MCF 10A (cell line): ENCODE measurements around the gene CABP7. TPM values are rescaled to one million over a fixed set of nuclear protein-coding genes. Genes with fewer than 3 reads are reported as not detected.

Experiments
- BruUV-seq: library from RNA; stranded (reverse); fragments of 400-500 nt; replicated peaks from 2 replicates; lab custom pipeline; 2021; lab: Mats Ljungman, UMichigan
- CTCF ChIA-PET: fragments of 300-600 bp; sonication (Branson Sonifier 250); formaldehyde crosslinking; extraction: SDS; loops from one replicate; lab custom pipeline; 2021; ENCODE audit warnings: antibody characterized with exemption, inconsistent platforms; lab: Yijun Ruan, JAX
- POLR2A ChIA-PET: fragments of 300-600, 350-650 bp; sonication (Branson Sonifier 250); formaldehyde crosslinking; extraction: SDS; loops from one replicate; lab custom pipeline; 2020; ENCODE audit warnings: antibody characterized with exemption, inconsistent platforms; lab: Yijun Ruan, JAX
- DNase-seq: peaks from one replicate; pipeline ENCODE4 v3.0.0-alpha.2; 2018; ENCODE audit not compliant: unreplicated experiment
- H3K27ac Mint-ChIP-seq: one replicate; pipeline ENCODE4 v1.8.0; 2022; ENCODE audit warnings: mild to moderate bottlenecking, low read depth, mixed read lengths; ENCODE audit not compliant: unreplicated experiment
- H3K27me3 Mint-ChIP-seq: one replicate; pipeline ENCODE4 v1.8.0; 2022; ENCODE audit warnings: mixed read lengths; ENCODE audit not compliant: insufficient read depth, unreplicated experiment
- H3K36me3 Mint-ChIP-seq: one replicate; pipeline ENCODE4 v1.8.0; 2022; ENCODE audit warnings: mild to moderate bottlenecking, moderate library complexity, mixed read lengths; ENCODE audit not compliant: insufficient read depth, unreplicated experiment
- H3K4me1 Mint-ChIP-seq: one replicate; pipeline ENCODE4 v1.8.0; 2022; ENCODE audit warnings: mixed read lengths; ENCODE audit not compliant: insufficient read depth, unreplicated experiment
- H3K4me3 Mint-ChIP-seq: one replicate; pipeline ENCODE4 v1.8.0; 2022; ENCODE audit warnings: mild to moderate bottlenecking, moderate library complexity, mixed read lengths; ENCODE audit not compliant: unreplicated experiment
- H3K9me3 Mint-ChIP-seq: one replicate; pipeline ENCODE4 v1.8.0; 2022; ENCODE audit warnings: mixed read lengths; ENCODE audit not compliant: unreplicated experiment
- CTCF ChIP-seq: fragments of 200-600 bp; IDR thresholded peaks from one replicate; pipeline ENCODE4 v1.8.0; 2022; ENCODE audit warnings: antibody characterized with exemption, mild to moderate bottlenecking; ENCODE audit not compliant: unreplicated experiment
- intact Hi-C: fragments of 100-400 bp; cut with micrococcal nuclease; formaldehyde crosslinking; loops from 2 replicates; pipeline ENCODE4 v1.14.1; 2022
- total RNA-seq: library from RNA; stranded (reverse); gene quantifications from 2 replicates; pipeline ENCODE4 v1.2.3, GENCODE V29; 2022

Gene CABP7
- total RNA-seq, 1 experiment from 2014 or later: not detected

- ChIA-PET CTCF (interaction anchor here (0.6 kb wide), 1 partner anchor 33 kb away, joined by 3 read pairs; no protein-coding TSS in a partner anchor), POLR2A (interaction anchor here (0.7 to 1.6 kb wide), 3 partner anchors 8 to 21 kb away, joined by 3 to 4 read pairs (median 3); no protein-coding TSS in a partner anchor)
- intact Hi-C loops: no loop called here
- Mint-ChIP-seq H3K27ac (no peak overlapping the region), H3K4me3 (no peak overlapping the region), H3K9me3 (no peaks in the 10 kb centered on the region), H3K4me1 (no peaks in the 10 kb centered on the region), H3K27me3 (no peaks in the 10 kb centered on the region), H3K36me3 (peaks cover 9% of the 10 kb centered on the region)
- DNase-seq: no peak
- no TSS peak for BruUV-seq
- no peak for TF ChIP-seq CTCF
Observed at GRCh38 chr22:29739346-29739875, 19.6 kb downstream of the CABP7 start.

GRCh38 chr22:29740216-29740615 is 20.4 kb downstream of the CABP7 start:
- POLR2A ChIA-PET: no interaction called here
- no TSS peak for BruUV-seq
- intact Hi-C loops: no loop called here
- Mint-ChIP-seq H3K27ac (no peak overlapping the region), H3K9me3 (no peaks in the 10 kb centered on the region), H3K4me3 (no peak overlapping the region), H3K36me3 (peaks cover 15% of the 10 kb centered on the region), H3K27me3 (no peaks in the 10 kb centered on the region), H3K4me1 (peaks cover 8% of the 10 kb centered on the region)
- TF ChIP-seq CTCF: no peak
- DNase-seq: no peak
- CTCF ChIA-PET: no interaction called here

- no TSS peak for BruUV-seq
- POLR2A ChIA-PET: interaction anchor here (0.6 to 1.4 kb wide), 3 partner anchors 10 to 556 kb away, joined by 3 to 6 read pairs (median 5); partner anchors contain the start of gene ZMAT5
- no peak overlapping the region for H3K27ac Mint-ChIP-seq
- H3K4me3 Mint-ChIP-seq: no peak overlapping the region
- intact Hi-C loops: no loop called here
- H3K4me1 Mint-ChIP-seq: peaks cover 13% of the 10 kb centered on the region
- TF ChIP-seq CTCF: no peak
- no peak for DNase-seq
- H3K9me3 Mint-ChIP-seq: no peaks in the 10 kb centered on the region
- no peaks in the 10 kb centered on the region for H3K27me3 Mint-ChIP-seq
- peaks cover 22% of the 10 kb centered on the region for H3K36me3 Mint-ChIP-seq
- CTCF ChIA-PET: interaction anchor here (0.6 to 0.7 kb wide), 2 partner anchors 255 to 331 kb away, joined by 3 to 4 read pairs; no protein-coding TSS in a partner anchor
Observed at GRCh38 chr22:29741926-29742325, 22.1 kb downstream of the CABP7 start.

GRCh38 chr22:29742326-29742725 is 22.5 kb downstream of the CABP7 start:
- H3K9me3 Mint-ChIP-seq: no peaks in the 10 kb centered on the region
- no peak overlapping the region for H3K27ac Mint-ChIP-seq
- H3K36me3 Mint-ChIP-seq: peaks cover 22% of the 10 kb centered on the region
- intact Hi-C loops: no loop called here
- no peak for TF ChIP-seq CTCF
- no peak overlapping the region for H3K4me3 Mint-ChIP-seq
- CTCF ChIA-PET: interaction anchor here (0.6 to 1.0 kb wide), 3 partner anchors 254 to 345 kb away, joined by 3 to 4 read pairs (median 3); no protein-coding TSS in a partner anchor
- POLR2A ChIA-PET: interaction anchor here (0.6 to 1.4 kb wide), 3 partner anchors 10 to 555 kb away, joined by 3 to 6 read pairs (median 3); no protein-coding TSS in a partner anchor
- DNase-seq: no peak
- no peaks in the 10 kb centered on the region for H3K27me3 Mint-ChIP-seq
- BruUV-seq: no TSS peak
- peaks cover 13% of the 10 kb centered on the region for H3K4me1 Mint-ChIP-seq
